Skeletal muscle cell (primary cell): ENCODE measurements around the gene ATP6V1C2.

Experiments used
- DNase-seq: peaks from one replicate; pipeline ENCODE4 v3.0.0-alpha.2; 2010; ENCODE audit warnings: low read depth
- H3K4me3 ChIP-seq: 2 replicates; pipeline ENCODE4 v1.5.1; 2011; ENCODE audit warnings: low read depth, mild to moderate bottlenecking, control low read depth, low read length, moderate library complexity

ATP6V1C2 gene

GRCh38 chr2:10722252-10722825, 909 bp downstream of the ATP6V1C2 start:
- no peak overlapping the region for H3K4me3 ChIP-seq

DNA sequence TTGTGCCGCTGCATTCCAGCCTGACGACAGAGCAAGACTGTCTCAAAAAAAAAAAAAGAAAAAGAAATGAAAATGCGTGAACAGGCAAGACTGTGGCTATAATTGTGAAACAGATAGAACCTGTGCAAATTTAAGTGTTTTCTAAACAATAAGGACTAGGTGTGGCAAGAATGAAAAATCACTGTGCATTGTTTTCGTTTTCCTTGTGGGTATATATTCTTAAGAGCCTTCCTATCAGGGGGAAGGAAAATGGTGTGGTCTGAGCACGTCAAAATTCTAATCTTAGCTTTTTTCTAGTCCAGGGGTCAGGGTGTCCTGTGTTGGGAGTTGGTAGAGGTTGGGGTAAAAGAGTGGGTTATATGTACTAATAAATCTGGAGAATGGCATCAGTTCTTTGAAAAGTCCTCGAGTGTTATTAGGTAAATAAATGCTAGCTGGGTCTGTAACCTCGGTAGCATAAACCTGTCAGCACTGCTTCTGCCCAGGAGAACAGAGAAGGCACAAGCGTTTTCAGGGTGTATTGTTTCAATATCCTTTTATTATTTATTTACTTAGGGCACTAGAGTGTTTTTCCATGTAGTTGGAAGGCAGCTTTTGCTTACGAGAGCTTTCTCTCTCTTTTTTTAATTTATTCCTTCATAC, 11.6 kb downstream of the ATP6V1C2 start:
- no peak overlapping the region for H3K4me3 ChIP-seq
- no peak for DNase-seq

More at GRCh38 chr2:10722252-10722825, 909 bp downstream of the ATP6V1C2 start:
- DNase-seq: no peak

GRCh38 chr2:10733566-10733925, 12.1 kb downstream of the ATP6V1C2 start:
- DNase-seq: no peak
- no peak overlapping the region for H3K4me3 ChIP-seq

DNA sequence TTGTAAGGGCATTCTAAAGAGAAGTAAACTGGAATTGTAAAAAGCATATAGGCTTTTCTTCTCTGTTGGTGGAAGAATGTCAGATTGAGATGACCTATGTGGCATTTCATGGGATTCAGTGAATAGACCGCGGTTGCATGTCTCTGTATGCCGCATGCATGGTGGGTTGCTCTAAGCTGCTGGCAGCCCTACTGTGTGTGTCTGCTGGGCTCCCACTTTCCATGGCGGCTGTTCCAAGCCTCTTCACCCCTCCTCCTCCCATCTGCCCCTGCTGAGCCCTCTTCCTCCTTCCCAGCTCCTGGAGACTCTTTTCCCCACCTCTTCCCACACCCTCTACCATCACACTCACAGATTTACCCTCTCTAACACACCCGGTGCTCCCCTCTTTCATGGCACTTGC, 12.6 kb downstream of the ATP6V1C2 start:
- DNase-seq: no peak
- H3K4me3 ChIP-seq: no peak overlapping the region

DNA sequence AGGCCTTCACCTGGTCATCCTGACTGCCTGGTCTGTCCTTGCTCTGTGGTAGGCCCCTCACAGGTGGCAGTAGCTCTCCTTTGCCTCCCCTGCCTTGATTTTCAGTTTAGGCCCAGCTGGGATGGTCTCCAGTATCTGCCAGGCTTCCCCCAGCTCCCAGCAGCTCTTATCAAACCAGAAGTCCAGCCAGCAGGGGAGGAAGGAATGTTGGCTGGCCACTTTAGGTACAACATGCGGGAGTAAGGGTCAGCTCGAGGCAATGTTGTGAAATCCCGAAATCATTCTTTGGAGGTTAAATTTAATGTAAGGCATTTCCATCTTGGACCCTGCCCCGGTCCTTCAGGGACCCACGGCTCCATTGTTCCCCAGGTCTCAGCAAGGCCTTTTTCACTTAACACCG, 16.8 kb downstream of the ATP6V1C2 start:
- no peak overlapping the region for H3K4me3 ChIP-seq
- DNase-seq: no peak

- H3K4me3 ChIP-seq: no peak overlapping the region
- no peak for DNase-seq
Measured at GRCh38 chr2:10740226-10740625, 18.8 kb downstream of the ATP6V1C2 start.

- H3K4me3 ChIP-seq: no peak overlapping the region
- DNase-seq: no peak
Measured at GRCh38 chr2:10741139-10741538, 19.7 kb downstream of the ATP6V1C2 start.

GRCh38 chr2:10742666-10743065, 21.2 kb downstream of the ATP6V1C2 start:
- DNase-seq: no peak
- no peak overlapping the region for H3K4me3 ChIP-seq

- no peak for DNase-seq
- H3K4me3 ChIP-seq: no peak overlapping the region
Measured at GRCh38 chr2:10750610-10751009, 29.2 kb downstream of the ATP6V1C2 start.

GRCh38 chr2:10752236-10752635, 30.8 kb downstream of the ATP6V1C2 start:
- no peak overlapping the region for H3K4me3 ChIP-seq
- no peak for DNase-seq

DNA sequence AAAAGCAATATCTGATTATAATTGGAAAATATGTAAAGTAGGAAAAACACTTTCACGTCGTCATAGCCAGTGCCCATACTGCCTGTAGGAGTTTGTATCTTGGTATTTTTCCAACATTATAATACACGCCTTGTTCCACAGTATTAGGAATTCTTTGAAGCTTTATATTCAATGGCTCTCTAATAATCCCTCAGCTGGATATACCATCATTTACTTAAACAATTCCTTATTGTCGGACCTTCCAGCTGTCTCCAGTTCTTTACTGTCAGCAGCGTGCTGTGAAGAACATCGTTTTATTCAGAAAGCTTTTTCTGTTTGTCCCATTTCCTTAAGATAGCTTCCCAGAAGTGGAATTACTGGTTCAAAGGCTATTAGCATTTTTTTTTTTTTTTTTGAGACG, 31.7 kb downstream of the ATP6V1C2 start:
- no peak for DNase-seq

DNA sequence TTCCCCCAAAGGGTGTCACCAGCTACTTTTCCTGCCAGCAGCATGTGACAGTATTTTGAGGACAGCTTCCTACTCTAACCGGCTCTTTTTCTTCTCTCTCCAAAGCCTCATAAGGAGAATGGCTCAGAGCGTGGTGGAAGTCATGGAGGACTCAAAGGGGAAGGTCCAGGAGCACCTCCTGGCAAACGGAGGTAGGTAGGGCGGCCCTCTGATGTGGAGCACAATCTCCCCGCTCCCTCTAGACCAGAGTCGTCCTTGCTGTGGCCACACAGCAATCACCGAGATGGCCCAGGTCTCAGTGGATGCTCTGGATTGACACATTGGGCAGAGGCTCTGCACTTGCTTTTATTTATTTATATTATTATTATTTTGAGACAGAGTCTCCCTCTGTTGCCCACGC, 32.4 kb downstream of the ATP6V1C2 start:
- DNase-seq: no peak
- no peak overlapping the region for H3K4me3 ChIP-seq

More for the DNA sequence above, 31.7 kb downstream of the ATP6V1C2 start:
- no peak overlapping the region for H3K4me3 ChIP-seq

DNA sequence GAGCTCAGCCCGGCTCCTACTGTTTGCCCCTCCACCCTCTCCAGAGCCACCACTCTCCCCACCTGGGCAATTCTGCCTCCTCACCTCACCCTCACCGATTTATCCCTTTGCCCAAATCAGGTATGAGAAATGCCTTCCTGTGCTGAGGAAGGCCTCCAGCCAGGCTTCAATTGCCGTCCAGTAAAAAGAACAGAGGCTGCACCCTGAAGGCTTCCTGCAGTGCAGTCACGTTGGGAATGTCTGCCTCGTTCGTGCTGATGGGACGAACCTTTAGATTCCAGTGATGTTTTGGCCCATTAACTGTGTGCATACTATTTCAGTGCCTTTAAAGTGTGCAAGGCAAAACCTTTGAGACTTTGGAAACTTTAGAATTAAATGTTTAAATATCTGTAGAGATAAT, 34.2 kb downstream of the ATP6V1C2 start:
- no peak for DNase-seq
- H3K4me3 ChIP-seq: no peak overlapping the region

GRCh38 chr2:10757814-10758286, 36.4 kb downstream of the ATP6V1C2 start:
- H3K4me3 ChIP-seq: no peak overlapping the region
- no peak for DNase-seq

DNA sequence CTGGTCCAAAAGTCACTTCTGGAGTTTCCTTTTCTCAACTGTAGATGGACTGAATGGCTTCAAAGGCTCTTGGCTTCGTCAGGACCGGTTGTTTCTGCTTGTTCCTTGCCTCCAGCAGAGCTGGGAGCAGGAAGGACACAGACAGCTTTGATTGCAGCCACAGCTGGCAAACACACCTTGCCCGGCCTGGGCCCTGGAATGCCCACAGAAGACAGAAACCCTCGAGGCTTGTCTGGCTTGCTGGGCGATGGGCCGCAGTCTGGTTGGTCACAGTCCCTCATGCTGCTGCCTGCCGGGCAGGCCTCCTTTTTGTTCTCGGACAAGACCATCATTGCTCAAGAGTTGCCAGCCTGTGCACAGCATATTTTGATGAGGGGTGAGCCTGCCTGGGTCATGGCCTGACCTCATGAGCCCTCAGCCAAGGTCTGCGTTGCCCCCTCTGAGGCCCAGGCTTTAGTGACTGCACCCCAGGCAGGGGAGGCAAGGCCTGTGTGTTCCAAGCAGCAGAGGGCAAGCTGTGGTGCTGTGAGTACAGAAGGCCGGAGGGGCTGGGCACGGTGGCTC, 37.8 kb downstream of the ATP6V1C2 start:
- no peak overlapping the region for H3K4me3 ChIP-seq
- no peak for DNase-seq

GRCh38 chr2:10760794-10761504, 39.5 kb downstream of the ATP6V1C2 start:
- DNase-seq: no peak
- H3K4me3 ChIP-seq: no peak overlapping the region

GRCh38 chr2:10761591-10761990, 40.2 kb downstream of the ATP6V1C2 start:
- no peak overlapping the region for H3K4me3 ChIP-seq
- no peak for DNase-seq

DNA sequence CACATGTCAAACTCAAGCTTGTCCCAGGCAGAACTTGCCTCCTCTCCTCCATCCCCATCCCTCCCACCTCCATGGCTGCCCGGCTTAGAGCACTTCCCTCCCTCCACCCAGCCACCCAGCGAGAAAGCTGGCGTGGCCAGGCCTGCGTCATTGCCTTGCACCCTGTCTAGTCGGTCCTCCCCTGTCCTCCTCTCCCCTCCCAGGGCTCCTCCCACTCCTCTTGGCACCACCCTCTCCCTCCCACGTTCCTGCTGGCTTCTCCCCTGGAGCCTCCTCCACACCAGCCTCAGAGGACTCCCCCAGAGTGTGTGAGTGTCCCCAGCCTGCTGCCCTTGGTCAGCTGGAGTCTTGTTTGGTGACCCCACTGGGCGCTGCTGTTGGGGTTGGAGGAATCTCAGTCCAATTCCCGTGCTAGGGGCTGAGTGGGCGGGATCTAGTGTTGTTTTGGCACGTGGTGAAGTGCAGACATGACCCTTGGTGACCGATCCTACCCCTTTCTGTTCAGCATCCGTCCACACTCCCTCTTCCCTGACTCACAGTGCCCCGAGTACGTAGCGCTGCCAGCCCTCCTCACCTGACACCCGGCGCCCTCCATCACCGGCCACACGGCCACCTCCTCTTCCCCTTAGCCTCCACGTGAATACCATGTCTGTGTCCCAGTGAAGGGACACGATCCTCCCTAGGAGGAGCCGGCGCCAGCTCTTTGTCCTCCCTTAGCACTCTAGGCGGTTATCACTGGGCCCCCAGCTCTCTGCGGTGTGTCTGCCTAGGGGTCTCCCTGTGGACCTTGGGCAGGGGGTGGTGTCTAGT, 41.4 kb downstream of the ATP6V1C2 start:
- H3K4me3 ChIP-seq: no peak overlapping the region
- no peak for DNase-seq

DNA sequence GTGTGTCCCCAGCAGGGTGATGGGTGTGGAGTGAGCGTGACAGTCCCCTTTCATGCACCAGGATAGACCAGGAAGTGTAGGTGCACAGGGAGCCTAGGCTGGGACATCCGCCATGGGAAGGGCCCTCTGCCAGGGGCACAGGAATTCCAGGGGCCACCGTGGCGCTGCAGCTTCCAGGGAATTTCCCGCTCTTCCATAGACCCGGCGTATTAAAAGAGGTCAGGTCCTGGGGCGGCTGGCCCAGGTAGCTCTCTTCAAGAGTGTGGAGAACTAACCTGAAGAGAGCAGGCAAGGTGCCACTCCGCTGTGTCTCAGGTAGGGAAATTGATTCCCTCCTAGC, 42.0 kb downstream of the ATP6V1C2 start:
- no peak overlapping the region for H3K4me3 ChIP-seq
- DNase-seq: no peak
